Muscle layer of duodenum (tissue), 2 donors: ENCODE data around the gene PIEZO1.

Experiments used
- H3K27ac ChIP-seq: one replicate; pipeline ENCODE4 v1.7.0; 2013; ENCODE audit warnings: mild to moderate bottlenecking, low read length
- H3K27me3 ChIP-seq: one replicate; pipeline ENCODE4 v1.7.0; 2013; ENCODE audit warnings: low read depth, mild to moderate bottlenecking, control low read depth, low read length
- H3K36me3 ChIP-seq, 2 donors: one replicate each; pipeline ENCODE4 v1.7.0; 2013; ENCODE audit warnings: low read length in 2 of 2, control low read depth in 1 of 2, mild to moderate bottlenecking in 1 of 2; ENCODE audit not compliant: insufficient read depth in 2 of 2, control insufficient read depth in 1 of 2
- H3K4me1 ChIP-seq, 2 donors: one replicate each; pipeline ENCODE4 v1.7.0; 2013; ENCODE audit warnings: low read length in 2 of 2, mild to moderate bottlenecking in 2 of 2, control low read depth in 1 of 2, moderate library complexity in 1 of 2; ENCODE audit not compliant: insufficient read depth in 2 of 2, control insufficient read depth in 1 of 2
- H3K4me3 ChIP-seq, 2 donors: one replicate each; pipeline ENCODE4 v1.7.0; 2013; ENCODE audit warnings: low read length in 2 of 2, low read depth in 1 of 2, mild to moderate bottlenecking in 1 of 2
- H3K9me3 ChIP-seq, 2 donors: one replicate each; pipeline ENCODE4 v1.7.0; 2013; ENCODE audit warnings: low read length in 2 of 2, control low read depth in 1 of 2, mild to moderate bottlenecking in 1 of 2; ENCODE audit not compliant: control insufficient read depth in 1 of 2
- donor health status: healthy.

Gene PIEZO1

DNA sequence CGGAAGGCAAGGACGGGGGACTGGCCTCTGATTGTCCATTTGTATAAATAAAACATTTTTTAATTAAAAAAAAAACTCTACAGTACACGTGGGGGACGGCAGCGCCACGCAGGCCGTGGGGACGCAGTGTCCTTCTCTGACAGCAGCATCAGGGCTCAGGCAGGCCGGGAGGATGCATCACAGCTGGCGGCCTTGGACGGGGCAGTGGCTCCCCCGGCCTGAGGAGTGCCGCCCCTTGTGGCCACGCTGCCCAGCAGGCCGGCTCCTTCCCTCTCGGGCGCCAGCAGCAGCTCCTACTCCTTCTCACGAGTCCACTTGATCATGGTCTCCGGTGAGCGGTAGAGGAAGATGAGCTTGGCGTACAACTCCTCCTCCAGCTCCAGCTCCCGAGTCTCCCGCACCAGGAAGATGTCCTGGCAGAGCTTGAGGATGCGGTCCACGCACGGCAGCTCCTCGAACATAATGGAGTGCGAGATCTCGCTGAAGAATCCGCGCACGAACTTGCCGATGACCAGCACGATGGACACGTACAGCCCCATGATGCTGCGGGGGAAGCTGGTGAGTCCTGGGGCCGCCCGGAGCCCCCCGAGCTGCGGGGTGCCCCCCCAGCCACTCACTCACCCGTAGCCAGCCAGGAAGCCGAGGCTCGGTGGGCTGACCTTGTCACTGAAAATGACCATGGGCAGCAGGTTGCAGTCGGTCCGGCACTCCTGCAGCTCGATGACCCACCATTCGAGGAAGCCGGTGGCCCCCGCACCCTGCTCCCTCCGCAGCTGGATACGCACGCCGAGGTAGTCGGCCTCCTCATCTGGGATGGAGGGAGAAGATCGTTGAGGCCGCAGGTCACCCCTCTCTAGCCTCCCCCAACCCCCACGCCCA is 69.5 kb downstream of the PIEZO1 start:
- no peaks in the 10 kb centered on the region for H3K9me3 ChIP-seq
- peaks cover 26 to 72% of the 10 kb centered on the region in 2 donors for H3K36me3 ChIP-seq
- no peak overlapping the region for H3K27ac ChIP-seq
- no peak overlapping the region for H3K4me3 ChIP-seq
- no peaks in the 10 kb centered on the region for H3K4me1 ChIP-seq
- H3K27me3 ChIP-seq = no peaks in the 10 kb centered on the region

DNA sequence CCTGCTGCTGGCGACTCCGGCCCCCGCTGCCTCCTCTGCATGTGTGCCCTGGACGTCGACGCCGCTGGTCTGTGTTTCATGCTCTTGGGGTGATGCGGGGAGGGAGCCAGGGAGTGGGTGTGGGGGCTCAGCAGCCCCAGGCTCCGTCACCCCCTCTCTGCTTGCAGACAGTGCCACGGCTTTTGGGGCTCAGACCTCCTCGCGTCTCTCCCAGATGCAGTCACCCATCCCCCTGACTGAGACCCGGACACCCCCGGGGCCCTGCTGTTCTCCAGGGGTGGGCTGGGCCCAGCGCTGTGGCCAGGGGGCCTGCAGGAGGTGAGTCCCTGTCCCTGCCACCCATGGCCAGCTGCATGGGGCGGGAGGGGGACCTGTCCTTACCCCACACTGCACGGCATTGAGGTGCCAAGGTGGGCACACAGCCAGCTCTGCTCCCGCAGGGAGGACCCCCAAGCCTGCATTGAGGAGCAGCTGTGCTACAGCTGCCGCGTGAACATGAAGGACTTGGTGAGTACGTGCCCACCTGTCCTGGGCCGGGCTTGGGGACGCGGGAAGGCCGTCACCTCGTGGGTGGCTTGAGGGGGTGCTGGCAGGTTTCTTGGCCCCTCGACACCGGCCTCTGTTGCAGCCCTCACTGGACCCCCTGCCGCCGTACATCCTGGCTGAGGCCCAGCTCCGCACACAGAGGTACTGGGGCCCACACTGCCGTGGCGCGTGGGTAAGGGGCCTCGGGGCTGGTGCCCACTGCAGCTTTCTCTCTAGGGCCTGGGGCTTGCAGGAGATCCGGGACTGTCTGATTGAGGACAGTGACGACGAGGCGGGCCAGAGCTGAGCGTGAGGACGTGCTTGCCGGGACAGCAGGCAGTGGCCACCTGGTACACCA is 70.4 kb downstream of the PIEZO1 start:
- H3K27me3 ChIP-seq = no peaks in the 10 kb centered on the region
- no peak overlapping the region for H3K27ac ChIP-seq
- no peak overlapping the region for H3K4me3 ChIP-seq
- H3K9me3 ChIP-seq = no peaks in the 10 kb centered on the region
- H3K4me1 ChIP-seq = no peaks in the 10 kb centered on the region
- H3K36me3 ChIP-seq = peaks cover 20 to 65% of the 10 kb centered on the region in 2 donors

DNA sequence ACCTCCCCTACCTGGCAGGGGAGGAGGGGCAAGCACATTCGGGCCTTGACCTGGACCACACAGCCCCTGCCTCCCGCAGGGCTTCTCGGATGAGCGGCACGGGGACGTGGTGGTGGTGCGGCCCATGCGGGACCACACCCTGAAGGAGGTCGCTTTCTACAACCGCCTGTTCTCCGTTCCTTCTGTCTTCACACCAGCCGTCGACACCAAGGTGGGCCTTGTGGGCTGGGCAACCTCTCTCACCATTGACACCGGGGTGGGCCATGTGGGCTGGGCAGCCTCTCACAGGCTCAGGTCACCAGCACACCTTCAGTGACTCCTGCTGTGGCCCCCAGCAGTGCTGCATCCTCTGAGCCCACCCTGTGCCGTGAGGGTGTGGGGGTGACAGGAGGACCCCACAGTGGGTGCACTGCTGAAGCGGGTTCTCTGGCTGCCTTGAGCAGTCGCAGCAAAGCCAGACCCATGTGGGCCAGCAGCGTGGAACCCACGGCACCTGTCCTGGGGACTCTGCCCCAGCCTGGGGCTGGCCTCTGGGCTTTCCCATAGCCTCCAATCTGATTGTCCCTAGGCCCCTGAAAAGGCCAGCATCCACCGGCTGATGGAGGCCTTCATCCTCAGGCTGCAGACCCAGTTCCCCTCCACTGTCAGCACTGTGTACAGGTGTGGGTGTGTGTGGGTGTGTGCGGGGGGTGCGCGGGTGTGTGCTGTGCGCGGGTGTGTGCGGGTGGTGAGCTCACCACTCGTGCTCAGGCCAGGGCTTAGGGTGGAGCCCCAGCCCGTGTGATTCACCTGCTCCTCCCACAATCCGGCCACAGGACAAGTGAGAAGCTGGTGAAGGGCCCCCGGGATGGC is 71.2 kb downstream of the PIEZO1 start:
- Histone ChIP-seq H3K36me3 (peaks cover 20 to 56% of the 10 kb centered on the region in 2 donors), H3K27me3 (no peaks in the 10 kb centered on the region), H3K4me3 (no peak overlapping the region)

DNA sequence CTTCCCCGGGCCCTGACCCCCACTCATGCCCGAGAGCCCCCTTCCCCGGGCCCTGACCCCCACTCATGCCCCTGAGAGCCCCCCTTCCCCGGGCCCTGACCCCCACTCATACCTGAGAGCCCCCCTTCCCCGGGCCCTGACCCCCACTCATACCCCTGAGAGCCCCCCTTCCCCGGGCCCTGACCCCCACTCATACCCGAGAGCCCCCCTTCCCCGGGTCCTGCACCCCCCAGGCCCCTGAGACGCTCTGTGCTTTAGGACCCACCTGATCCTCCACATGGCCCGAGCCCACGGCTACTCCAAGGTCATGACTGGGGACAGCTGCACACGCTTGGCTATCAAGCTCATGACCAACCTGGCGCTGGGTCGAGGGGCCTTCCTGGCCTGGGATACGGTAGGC is 72.0 kb downstream of the PIEZO1 start:
- H3K36me3 ChIP-seq = peaks cover 17 to 49% of the 10 kb centered on the region in 2 donors
- H3K27ac ChIP-seq = no peak overlapping the region
- no peaks in the 10 kb centered on the region for H3K9me3 ChIP-seq
- no peaks in the 10 kb centered on the region for H3K4me1 ChIP-seq
- no peaks in the 10 kb centered on the region for H3K27me3 ChIP-seq
- no peak overlapping the region for H3K4me3 ChIP-seq

More for the DNA sequence above, 71.2 kb downstream of the PIEZO1 start:
- Histone ChIP-seq H3K27ac (no peak overlapping the region), H3K4me1 (no peaks in the 10 kb centered on the region), H3K9me3 (no peaks in the 10 kb centered on the region)

DNA sequence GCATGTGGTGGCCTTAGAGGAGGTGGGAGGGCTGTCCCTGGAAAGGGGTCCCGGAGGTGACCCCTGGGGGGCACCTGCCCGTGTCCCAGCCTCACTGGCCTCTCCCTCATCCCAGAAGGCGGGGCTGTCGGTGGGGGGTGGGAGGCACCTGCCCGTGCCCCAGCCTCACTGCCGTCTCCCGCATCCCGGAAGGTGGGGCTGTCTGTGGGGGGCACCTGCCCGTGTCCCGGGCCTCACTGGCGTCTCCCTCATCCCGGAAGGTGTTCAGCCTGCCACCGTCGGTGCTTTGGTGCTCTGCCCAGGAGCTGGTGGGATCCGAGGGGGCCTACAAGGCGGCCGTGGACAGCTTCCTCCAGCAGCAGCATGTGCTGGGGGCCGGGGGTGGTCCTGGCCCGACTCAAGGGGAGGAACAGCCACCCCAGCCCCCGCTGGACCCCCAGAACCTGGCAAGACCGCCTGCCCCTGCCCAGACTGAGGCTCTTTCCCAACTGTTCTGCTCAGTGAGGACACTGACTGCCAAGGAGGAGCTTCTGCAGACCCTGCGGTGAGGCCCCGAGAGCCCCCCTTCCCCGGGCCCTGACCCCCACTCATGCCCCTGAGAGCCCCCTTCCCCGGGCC is 72.5 kb downstream of the PIEZO1 start:
- Histone ChIP-seq H3K36me3 (peaks cover 11 to 43% of the 10 kb centered on the region in 2 donors), H3K9me3 (no peaks in the 10 kb centered on the region), H3K4me3 (no peak overlapping the region)

DNA sequence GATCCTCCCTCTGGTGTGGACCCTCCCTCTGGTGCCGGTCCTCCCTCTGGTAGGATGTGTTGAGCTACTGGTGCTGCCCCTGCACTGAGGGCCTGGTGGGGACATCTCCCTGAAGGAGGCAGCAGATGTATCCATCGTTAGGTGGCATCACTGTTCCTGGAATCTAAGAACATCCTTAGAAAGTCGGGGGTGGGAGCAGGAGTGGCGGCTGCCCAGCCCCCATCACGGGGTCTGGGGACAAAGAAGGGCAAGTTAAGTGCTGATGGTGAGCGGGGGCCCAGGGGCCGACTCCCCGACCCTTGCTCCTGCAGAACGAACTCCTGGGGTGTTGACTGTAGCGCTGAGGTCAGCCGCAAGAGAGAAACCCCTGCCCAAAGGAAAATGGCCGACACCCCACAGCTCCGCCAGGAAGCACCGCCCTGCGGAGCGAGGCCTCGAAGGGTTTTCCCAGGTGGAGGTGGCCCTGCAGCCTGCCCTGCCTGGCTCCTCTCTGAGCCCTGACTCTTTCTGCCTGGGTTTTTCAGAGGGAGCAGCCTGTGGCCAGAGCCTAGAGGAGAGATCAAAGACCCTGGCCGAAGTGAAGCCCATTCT is 73.2 kb downstream of the PIEZO1 start:
- Histone ChIP-seq H3K4me3 (no peak overlapping the region), H3K4me1 (peaks cover 7 to 9% of the 10 kb centered on the region in 2 donors), H3K27me3 (no peaks in the 10 kb centered on the region), H3K27ac (no peak overlapping the region), H3K9me3 (no peaks in the 10 kb centered on the region), H3K36me3 (peaks cover 6 to 37% of the 10 kb centered on the region in 2 donors)

More for the DNA sequence above, 72.5 kb downstream of the PIEZO1 start:
- peaks cover under 1 to 2% of the 10 kb centered on the region in 2 donors for H3K4me1 ChIP-seq
- no peaks in the 10 kb centered on the region for H3K27me3 ChIP-seq
- H3K27ac ChIP-seq = no peak overlapping the region

DNA sequence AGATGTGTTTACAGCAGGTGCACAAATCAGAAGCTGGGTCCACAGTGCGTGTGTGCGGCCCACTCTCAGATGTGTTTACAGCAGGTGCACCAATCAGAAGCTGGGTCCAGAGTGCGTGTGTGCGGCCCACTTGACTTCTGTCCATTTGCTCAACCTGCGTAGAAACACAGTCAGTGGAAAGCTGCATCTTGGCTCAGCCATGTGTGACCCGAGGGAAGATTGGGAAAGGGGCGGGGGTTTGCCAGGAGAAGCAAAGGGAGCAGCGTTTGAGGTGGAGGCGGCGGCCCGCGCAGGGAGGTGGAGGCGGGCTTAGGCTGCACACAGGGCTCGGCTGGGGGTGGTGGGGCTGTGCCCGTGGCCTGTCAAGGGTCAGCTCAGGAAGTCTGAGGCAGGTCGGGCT is 74.5 kb downstream of the PIEZO1 start:
- H3K27ac ChIP-seq = no peak overlapping the region
- peaks cover 7 to 12% of the 10 kb centered on the region in 2 donors for H3K4me1 ChIP-seq
- H3K27me3 ChIP-seq = no peaks in the 10 kb centered on the region
- H3K36me3 ChIP-seq = peaks cover 0 to 24% of the 10 kb centered on the region in 2 donors
- H3K9me3 ChIP-seq = no peaks in the 10 kb centered on the region
- no peak overlapping the region for H3K4me3 ChIP-seq

DNA sequence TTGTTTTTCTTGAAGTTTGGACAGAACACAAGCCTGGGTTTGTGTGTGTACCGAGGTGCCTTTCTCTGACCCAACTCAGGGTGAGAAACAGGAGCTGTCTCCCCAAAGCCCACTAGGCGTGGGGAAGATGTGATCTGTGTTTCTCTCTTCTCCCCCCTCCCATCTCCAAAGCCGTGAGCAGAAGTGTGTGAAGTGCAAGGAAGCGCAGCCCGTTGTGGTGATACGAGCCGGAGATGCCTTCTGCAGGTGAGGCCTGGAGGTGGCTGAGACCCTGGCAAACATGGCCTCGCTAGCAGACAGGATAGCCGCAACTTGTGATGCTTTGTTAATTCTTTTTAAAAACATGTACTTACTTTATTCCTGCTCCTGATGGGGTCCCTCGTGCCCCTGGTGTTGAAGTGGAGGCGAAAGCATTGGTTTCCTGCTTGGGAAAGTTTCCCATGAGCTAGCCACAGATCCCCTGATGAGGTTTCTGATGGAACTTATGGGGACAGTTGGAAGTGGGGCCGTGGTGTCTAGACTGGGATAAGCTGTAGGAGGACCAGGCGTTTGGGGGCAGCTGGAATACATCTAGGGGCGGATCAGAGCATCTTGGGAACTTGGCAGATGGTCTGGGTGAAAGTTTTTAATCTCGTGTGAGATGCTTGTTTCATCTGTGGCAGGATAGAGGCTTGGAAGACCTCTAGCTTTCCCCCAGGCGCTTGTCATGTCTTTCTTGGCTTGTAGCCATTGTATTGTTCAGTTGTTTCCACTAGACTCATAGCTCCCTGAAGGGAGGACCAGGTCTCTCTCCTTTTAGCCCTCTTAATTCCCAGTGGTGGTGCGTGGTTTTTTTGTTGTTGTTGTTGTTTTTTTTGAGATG is 77.8 kb downstream of the PIEZO1 start:
- Histone ChIP-seq H3K4me3 (peak overlapping the region; percentile 78 to 98), H3K27me3 (no peaks in the 10 kb centered on the region), H3K9me3 (no peaks in the 10 kb centered on the region), H3K36me3 (no peaks in the 10 kb centered on the region), H3K27ac (peak overlapping the region; percentile 45), H3K4me1 (peaks cover 12 to 30% of the 10 kb centered on the region in 2 donors)

DNA sequence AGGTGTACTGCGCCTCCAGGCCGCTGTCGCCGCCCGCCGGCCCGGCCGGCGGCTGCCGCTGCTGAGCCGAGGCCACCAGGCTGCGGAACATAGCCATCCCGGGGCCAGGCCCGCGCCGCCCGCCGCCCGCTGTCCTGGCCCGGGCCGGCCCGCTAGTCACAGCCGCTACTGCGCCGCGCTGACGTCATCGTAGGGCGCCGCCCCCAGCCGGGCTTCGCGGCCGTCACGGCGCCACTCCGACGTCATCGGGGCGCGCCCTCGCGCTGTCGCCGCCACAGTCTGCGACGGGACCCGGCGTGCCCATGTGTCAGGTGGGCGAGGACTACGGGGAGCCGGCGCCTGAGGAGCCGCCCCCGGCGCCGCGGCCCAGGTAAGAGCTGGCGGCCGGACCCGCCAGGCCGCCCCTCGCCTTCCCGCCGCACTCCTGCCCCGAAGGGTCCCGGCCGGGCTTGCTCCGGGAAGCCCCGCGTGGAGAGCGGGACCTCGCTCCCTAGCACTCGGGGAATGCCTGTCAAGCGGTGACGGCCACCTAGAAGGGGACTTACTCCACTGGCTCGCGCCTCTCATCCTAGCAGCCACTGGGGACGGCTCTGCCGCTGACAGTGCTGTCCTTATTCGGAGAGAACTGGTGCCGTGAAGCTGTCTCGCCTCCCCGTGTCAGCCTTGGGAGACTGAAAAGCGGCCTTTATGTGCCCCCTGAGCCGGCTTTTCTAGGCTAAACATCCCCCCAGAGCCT is 78.6 kb downstream of the PIEZO1 start, which contains the start of the genes CTU2 and RNF166:
CTU2 (plus strand) TSS at position 275 of the 736 bp plus-strand sequence; CDS start at position 303, 28 bp downstream.
RNF166 (minus strand) TSS at position 180 of the 736 bp plus-strand sequence; CDS start at position 97, 83 bp downstream.
- Histone ChIP-seq H3K4me1 (peaks cover 12 to 37% of the 10 kb centered on the region in 2 donors), H3K36me3 (no peaks in the 10 kb centered on the region)

More for the DNA sequence above, 78.6 kb downstream of the PIEZO1 start, which contains the start of the genes CTU2 and RNF166:
- Histone ChIP-seq H3K27me3 (no peaks in the 10 kb centered on the region), H3K9me3 (no peaks in the 10 kb centered on the region), H3K4me3 (peak within 1 kb of the TSS; percentile 78 to 98), H3K27ac (peak within 1 kb of the TSS; percentile 56)
